ENCODE measurements around the gene ATP12A.

Gene ATP12A

GRCh38 chr13:24688111-24688510 is 7.9 kb downstream of the ATP12A start:
- DNase-seq (ENCODE audit: low spot score) = no peak

GRCh38 chr13:24688950-24689349 is 8.7 kb downstream of the ATP12A start:
- DNase-seq (ENCODE audit: low spot score) = no peak

DNA sequence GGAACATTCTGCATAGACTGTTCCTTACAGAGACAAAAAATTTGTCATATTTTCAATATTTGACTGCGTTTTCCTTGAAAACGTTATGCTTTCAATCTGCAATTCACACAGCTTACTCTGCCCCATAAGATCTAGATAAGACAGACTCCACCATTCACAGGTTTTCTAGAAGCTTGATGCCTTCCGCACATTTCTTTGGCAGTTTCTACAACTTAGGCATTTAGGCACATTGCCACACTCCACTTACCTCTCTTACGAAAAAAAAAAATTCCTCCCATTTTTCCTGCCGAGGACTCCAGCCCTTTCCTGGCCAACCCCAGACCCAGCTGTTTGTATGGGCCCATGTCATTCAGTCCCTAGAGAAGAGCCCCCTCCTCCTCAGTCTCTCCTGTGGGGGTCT is 11.2 kb downstream of the ATP12A start:
- no peak for DNase-seq (ENCODE audit: low spot score)

GRCh38 chr13:24692561-24692960 is 12.4 kb downstream of the ATP12A start:
- peak; percentile 80 for DNase-seq (ENCODE audit: low spot score)

- DNase-seq (ENCODE audit: low spot score) = no peak
Observed at GRCh38 chr13:24693862-24694471, 13.8 kb downstream of the ATP12A start.

DNA sequence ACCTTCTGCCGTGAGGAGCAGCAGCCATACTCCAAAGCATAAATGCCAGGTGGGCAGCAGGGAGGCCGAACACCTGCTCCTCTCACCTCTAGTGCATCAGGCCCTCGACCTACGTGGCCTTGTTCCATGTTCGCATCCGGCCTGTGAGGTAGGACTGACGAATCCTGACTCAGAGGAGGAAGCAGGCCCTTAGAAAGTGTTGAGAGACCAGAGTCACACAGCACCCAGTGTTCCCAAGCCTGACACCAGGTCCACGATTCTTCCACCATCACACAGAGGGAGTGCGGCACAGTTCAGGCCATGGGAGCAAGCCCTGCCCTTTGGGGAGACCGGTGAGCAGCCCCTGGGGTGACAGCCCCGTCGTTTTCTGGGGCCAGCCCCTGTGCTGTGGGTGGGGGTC is 14.7 kb downstream of the ATP12A start:
- DNase-seq (ENCODE audit: low spot score) = no peak

DNA sequence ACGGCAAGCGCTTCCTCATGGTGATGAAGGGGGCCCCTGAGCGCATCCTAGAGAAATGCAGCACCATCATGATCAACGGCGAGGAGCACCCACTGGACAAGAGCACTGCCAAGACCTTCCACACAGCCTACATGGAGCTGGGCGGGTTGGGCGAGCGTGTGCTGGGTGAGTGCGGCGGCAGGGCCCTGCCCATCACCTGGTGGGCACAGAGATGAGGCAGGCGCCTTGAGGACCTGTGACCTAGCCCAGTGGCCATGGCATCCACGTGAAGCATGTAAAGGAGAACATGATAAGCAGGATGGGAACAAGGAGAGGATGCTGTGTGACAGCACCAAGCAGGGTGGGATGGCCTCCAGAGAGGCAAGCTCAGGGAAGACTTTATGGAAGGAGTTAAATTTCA is 18.5 kb downstream of the ATP12A start:
- DNase-seq (ENCODE audit: low spot score) = no peak

DNA sequence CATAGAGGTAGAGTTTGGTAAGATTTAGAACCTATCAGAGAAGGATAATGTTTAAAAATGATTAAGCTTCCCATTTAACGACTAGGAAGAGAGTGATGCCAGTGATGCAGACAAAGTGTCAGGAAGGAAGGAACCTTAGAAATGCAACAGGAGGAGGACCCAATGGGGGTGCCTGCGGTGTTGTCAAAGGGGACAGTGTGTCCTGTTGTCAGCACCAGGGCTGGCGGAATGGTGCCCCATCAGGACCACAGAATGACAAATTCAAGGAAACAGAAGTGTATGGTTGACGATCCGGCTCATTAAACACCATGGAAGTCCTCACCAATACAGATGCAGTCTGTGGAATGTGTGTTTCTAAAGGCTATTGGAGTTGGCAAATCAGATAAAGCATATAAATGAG is 19.3 kb downstream of the ATP12A start:
- no peak for DNase-seq (ENCODE audit: low spot score)

DNA sequence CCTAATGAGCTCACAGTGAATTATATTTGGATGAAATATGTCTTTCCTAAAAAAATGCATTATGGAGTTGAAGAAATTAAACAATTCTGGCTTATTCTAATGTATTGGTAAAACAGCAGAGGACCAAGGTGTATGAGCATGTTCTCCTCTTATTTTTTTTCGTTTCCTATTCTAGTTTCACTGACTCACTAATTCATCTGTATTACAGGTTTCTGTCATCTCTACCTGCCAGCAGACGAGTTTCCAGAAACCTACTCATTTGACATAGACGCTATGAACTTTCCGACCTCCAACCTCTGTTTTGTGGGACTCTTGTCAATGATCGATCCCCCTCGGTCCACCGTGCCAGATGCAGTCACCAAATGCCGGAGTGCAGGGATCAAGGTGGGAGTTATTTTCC is 20.3 kb downstream of the ATP12A start:
- no peak for DNase-seq (ENCODE audit: low spot score)

DNA sequence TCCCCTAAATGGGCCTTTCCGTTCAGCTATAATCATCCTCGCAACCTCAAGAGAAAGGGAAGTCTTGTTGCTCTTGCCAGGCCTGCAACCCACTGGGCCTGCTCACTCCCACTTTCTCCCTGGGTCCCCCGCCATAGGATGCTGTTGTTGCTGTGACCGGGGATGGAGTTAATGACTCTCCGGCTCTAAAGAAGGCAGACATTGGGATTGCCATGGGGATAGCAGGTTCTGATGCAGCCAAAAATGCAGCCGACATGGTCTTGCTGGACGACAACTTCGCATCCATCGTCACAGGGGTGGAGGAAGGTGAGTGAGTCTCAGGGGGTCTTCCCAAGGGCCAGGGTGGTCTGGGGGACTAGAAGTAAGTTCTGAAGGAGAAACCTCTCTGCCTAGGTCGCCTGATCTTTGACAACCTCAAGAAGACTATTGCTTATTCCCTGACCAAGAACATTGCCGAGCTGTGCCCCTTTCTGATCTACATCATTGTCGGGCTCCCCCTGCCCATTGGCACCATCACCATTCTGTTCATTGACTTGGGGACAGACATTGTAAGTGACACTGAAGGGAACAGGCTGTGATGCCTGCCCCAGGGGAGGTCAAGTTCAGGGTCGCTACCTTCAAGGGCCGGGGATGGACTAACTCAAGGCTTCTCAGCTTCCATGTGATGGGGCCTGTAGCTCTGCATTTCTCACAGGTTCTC is 26.8 kb downstream of the ATP12A start:
- DNase-seq (ENCODE audit: low spot score) = no peak

- no peak for DNase-seq (ENCODE audit: low spot score)
Observed at GRCh38 chr13:24709186-24709913, 29.1 kb downstream of the ATP12A start.

DNA sequence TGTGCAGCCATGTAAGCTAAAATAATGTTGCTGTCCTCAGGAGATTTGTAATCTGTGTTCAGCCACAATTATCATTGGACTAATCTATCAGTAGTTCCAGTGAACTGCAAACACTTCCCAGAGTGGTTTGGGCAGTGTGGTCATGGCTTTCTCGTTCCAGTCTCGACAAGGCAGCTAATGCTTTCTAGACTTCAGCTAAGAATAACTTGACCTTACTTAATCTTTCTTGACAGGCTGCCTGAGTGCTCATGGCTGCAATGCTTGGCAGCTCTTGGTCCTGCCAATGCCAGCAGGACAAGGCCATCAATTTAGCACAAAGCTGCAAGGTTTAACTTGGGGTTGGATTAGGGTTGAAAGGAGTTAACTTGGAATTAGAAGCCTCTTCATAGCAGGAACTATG is 32.8 kb downstream of the ATP12A start:
- DNase-seq (ENCODE audit: low spot score) = no peak

GRCh38 chr13:24716011-24716410 is 35.8 kb downstream of the ATP12A start:
- DNase-seq (ENCODE audit: low spot score) = no peak

GRCh38 chr13:24716446-24716845 is 36.2 kb downstream of the ATP12A start:
- no peak for DNase-seq (ENCODE audit: low spot score)

- DNase-seq (ENCODE audit: low spot score) = no peak
Observed at GRCh38 chr13:24717217-24717616, 37.0 kb downstream of the ATP12A start.

- DNase-seq (ENCODE audit: low spot score) = no peak
Observed at GRCh38 chr13:24718192-24718965, 38.2 kb downstream of the ATP12A start.

DNA sequence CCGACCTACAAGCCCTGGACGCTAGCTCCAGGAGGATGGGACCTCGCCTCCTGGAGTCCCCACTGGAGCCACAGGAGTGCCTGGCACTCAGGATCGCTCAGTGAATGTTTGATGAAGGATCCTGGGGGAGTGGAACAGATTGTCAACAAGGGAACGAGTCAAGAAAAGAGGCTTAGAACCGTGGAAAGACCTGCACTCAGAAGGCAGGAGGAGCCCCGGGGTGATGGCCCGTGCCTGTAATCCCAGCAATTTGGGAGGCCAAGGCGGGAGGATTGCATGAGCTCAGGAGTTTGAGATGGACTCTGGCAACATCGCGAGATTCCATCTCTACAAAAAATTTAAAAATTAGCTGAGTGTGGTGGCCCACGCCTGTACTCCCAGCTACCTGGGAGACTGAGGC is 38.9 kb downstream of the ATP12A start:
- no peak for DNase-seq (ENCODE audit: low spot score)

GRCh38 chr13:24723206-24723605 is 43.0 kb downstream of the ATP12A start:
- DNase-seq (ENCODE audit: low spot score) = no peak

- no peak for DNase-seq (ENCODE audit: low spot score)
Observed at GRCh38 chr13:24724714-24725113, 44.5 kb downstream of the ATP12A start.

DNA sequence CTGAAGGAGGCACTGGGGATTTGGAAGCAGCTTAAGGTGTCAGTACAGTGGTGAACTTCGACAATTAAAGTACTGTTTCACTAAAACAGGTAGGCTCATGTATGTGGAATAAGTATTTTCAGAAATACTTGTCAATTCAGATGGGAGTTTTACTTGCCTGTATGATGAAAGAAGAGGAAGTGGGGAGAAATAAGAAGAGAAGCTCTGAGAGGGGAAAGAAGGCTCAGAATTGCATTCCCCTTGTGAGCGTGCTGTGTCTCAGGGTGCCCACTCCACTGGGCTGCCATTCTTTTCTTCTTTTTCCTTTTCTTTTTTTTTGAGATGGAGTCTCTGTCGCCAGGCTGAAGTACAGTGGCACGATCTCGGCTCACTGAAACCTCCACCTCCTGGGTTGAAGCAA is 45.2 kb downstream of the ATP12A start:
- no peak for DNase-seq (ENCODE audit: low spot score)

DNA sequence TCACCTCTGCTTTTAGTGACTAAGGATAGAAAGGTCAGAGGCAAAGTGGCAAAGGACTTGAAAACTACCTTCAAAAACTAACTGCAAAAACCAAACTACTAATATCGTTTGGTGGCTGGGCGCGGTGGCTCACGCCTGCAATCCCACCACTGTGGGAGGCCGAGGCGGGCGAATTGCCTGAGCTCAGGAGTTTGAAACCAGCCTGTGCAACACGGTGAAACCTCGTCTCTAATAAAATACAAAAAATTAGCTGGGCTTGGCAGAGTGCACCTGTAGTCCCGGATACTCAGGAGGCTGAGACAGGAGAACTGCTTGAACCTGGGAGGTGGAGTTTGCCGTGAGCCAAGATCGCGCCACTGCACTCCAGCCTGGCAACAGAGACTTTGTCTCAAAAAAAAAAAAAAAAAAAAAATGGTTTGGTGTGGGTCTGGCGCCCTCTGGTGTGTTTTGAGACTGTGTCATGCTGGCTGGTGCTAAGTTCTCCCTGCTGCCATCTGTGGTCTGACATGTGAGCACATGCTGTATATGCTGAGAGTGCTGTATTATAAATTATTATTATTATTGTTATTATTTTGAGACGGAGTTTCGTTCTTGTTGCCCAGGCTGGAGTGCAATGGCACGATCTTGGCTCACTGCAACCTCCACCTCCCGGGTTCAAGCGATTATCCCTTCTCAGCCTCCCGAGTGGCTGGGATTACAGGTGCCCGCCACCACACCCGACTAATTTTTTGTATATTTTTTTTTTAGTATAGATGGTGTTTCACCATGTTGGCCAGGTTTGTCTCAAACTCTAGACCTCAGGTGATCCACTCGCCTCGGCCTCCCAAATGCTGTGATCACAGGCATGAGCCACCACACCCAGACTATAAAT is 47.8 kb downstream of the ATP12A start:
- DNase-seq (ENCODE audit: low spot score) = peak; percentile 91
